Transverse colon (tissue), 3 donors: ENCODE data around the gene ITGB1.

Experiments
- CTCF ChIP-seq, 5 experiments: fragments of 200-600 bp in 3 of 5; fragments of 450-650 bp in 2 of 5; sonication (generic) in 3 of 5; IDR thresholded peaks; 1 replicate in 2 of 5; 2 replicates in 3 of 5; pipeline ENCODE4 v1.5.1; 2016 to 2017; ENCODE audit warnings: antibody characterized with exemption in 5 of 5, inconsistent platforms in 3 of 5, mild to moderate bottlenecking in 2 of 5, moderate library complexity in 1 of 5
- POLR2A ChIP-seq: fragments of 450-650 bp; IDR thresholded peaks from one replicate; pipeline ENCODE4 v1.6.1; 2016; ENCODE audit warnings: antibody characterized with exemption, mild to moderate bottlenecking, moderate library complexity

GRCh38 chr10:32957341-32958084, 517 bp downstream of the ITGB1 start:
- TF ChIP-seq CTCF (IDR thresholded peaks at IDR 0.05) = peak in 1 of 5 experiments; percentile 11
- no peak for TF ChIP-seq POLR2A
